Neutrophil (primary cell): ENCODE results near the gene LEKR1.

Experiments
- H3K27ac ChIP-seq: fragments of 200-600 bp; sonication (generic); 2 replicates; pipeline ENCODE4 v1.5.1; 2016; ENCODE audit warnings: mild to moderate bottlenecking, moderate library complexity
- H3K27me3 ChIP-seq: fragments of 200-600 bp; sonication (generic); 2 replicates; pipeline ENCODE4 v1.6.0; 2016; ENCODE audit warnings: mild to moderate bottlenecking
- H3K36me3 ChIP-seq: fragments of 200-600 bp; sonication (generic); 2 replicates; pipeline ENCODE4 v1.5.1; 2017
- H3K4me1 ChIP-seq, 2 experiments: fragments of 200-600 bp in 1 of 2; sonication (generic) in 1 of 2; 1 replicate in 1 of 2; 2 replicates in 1 of 2; pipeline versions ENCODE4 v1.5.1 to v1.6.1; 2013 to 2016; ENCODE audit warnings: low read depth in 1 of 2, low read length in 1 of 2, mild to moderate bottlenecking in 1 of 2, moderate library complexity in 1 of 2; ENCODE audit not compliant: control insufficient read depth in 1 of 2, insufficient read depth in 1 of 2
- H3K4me3 ChIP-seq, 2 experiments: fragments of 200-600 bp in 1 of 2; sonication (generic) in 1 of 2; 1 replicate in 1 of 2; 2 replicates in 1 of 2; pipeline ENCODE4 v1.5.1; 2013 to 2016; ENCODE audit warnings: low read depth in 1 of 2, low read length in 1 of 2, mild to moderate bottlenecking in 1 of 2, moderate library complexity in 1 of 2
- H3K9me3 ChIP-seq: fragments of 200-600 bp; sonication (generic); 2 replicates; pipeline ENCODE4 v1.5.1; 2016
- CTCF ChIP-seq: fragments of 200-600 bp; sonication (generic); IDR thresholded peaks from 2 replicates; pipeline ENCODE4 v1.5.1; 2016; ENCODE audit warnings: antibody characterized with exemption

The LEKR1 gene

GRCh38 chr3:157078811-157079185, 252.6 kb downstream of the LEKR1 start:
- Histone ChIP-seq H3K9me3 (no peaks in the 10 kb centered on the region), H3K27ac (no peak overlapping the region), H3K36me3 (no peaks in the 10 kb centered on the region), H3K4me3 (no peak overlapping the region), H3K27me3 (peaks cover 14% of the 10 kb centered on the region), H3K4me1 (no peaks in the 10 kb centered on the region)
- TF ChIP-seq CTCF, result no peak

GRCh38 chr3:157079676-157080369, 253.7 kb downstream of the LEKR1 start:
- TF ChIP-seq CTCF, result no peak
- H3K36me3 ChIP-seq, result no peaks in the 10 kb centered on the region

GRCh38 chr3:157081626-157082210, 255.6 kb downstream of the LEKR1 start:
- Histone ChIP-seq H3K36me3 (no peaks in the 10 kb centered on the region), H3K4me1 (no peaks in the 10 kb centered on the region), H3K27ac (no peak overlapping the region), H3K4me3 (no peak overlapping the region), H3K9me3 (no peaks in the 10 kb centered on the region), H3K27me3 (peaks cover 14% of the 10 kb centered on the region)
- TF ChIP-seq CTCF, result peak; percentile 90

More at GRCh38 chr3:157079676-157080369, 253.7 kb downstream of the LEKR1 start:
- Histone ChIP-seq H3K4me1 (no peaks in the 10 kb centered on the region), H3K27ac (no peak overlapping the region), H3K4me3 (no peak overlapping the region), H3K27me3 (peaks cover 14% of the 10 kb centered on the region), H3K9me3 (no peaks in the 10 kb centered on the region)

- Histone ChIP-seq H3K36me3 (no peaks in the 10 kb centered on the region), H3K9me3 (no peaks in the 10 kb centered on the region), H3K4me1 (no peaks in the 10 kb centered on the region), H3K27ac (no peak overlapping the region), H3K4me3 (no peak overlapping the region), H3K27me3 (peaks cover 22% of the 10 kb centered on the region)
- TF ChIP-seq CTCF, result no peak
These were observed 256.3 kb downstream of the LEKR1 start for GRCh38 chr3:157082305-157082982.

- H3K4me3 ChIP-seq, result no peak overlapping the region
- H3K27ac ChIP-seq, result no peak overlapping the region
- H3K9me3 ChIP-seq, result no peaks in the 10 kb centered on the region
- H3K36me3 ChIP-seq, result no peaks in the 10 kb centered on the region
- H3K4me1 ChIP-seq, result peaks cover 7 to 9% of the 10 kb centered on the region in 2 experiments
- no peak for TF ChIP-seq CTCF
- H3K27me3 ChIP-seq, result peaks cover 35% of the 10 kb centered on the region
These were observed 257.7 kb downstream of the LEKR1 start for GRCh38 chr3:157083824-157084223.
